Stimulated activated effector memory CD8-positive, alpha-beta T cell treated with anti-CD3 and anti-CD28 coated beads, Interleukin-12 subunit alpha, Interleukin-12 subunit beta, amount 100 ng/mL, for 72 hours (primary cell): ENCODE results near the gene CDC7.
"Not testable (repeated sequence)": the region's sequence is repeated elsewhere in the genome, so short reads cannot be mapped to it uniquely, and the experiment has no call there.

ENCODE experiments used
- ATAC-seq: fragments of 150-1000 bp; cut with Tn5 transposase; 2 replicates; pipeline ENCODE4 v1.10.0; 2021
- DNase-seq, 2 donors: peaks; one replicate each; pipeline ENCODE4 v3.0.0; 2021 to 2022; ENCODE audit warnings: low spot score in 2 of 2
- H3K27ac Mint-ChIP-seq: one replicate; pipeline ENCODE4 v1.8.0; 2022; ENCODE audit warnings: mild to moderate bottlenecking, mixed read lengths
- H3K36me3 Mint-ChIP-seq: one replicate; pipeline ENCODE4 v1.8.0; 2022; ENCODE audit warnings: mild to moderate bottlenecking, mixed read lengths
- H3K4me1 Mint-ChIP-seq: one replicate; pipeline ENCODE4 v1.8.0; 2022; ENCODE audit warnings: mixed read lengths
- H3K4me3 Mint-ChIP-seq: one replicate; pipeline ENCODE4 v1.8.0; 2022; ENCODE audit warnings: mild to moderate bottlenecking, mixed read lengths
- H3K9me3 Mint-ChIP-seq: one replicate; pipeline ENCODE4 v1.8.0; 2022; ENCODE audit warnings: mixed read lengths

The CDC7 gene

DNA sequence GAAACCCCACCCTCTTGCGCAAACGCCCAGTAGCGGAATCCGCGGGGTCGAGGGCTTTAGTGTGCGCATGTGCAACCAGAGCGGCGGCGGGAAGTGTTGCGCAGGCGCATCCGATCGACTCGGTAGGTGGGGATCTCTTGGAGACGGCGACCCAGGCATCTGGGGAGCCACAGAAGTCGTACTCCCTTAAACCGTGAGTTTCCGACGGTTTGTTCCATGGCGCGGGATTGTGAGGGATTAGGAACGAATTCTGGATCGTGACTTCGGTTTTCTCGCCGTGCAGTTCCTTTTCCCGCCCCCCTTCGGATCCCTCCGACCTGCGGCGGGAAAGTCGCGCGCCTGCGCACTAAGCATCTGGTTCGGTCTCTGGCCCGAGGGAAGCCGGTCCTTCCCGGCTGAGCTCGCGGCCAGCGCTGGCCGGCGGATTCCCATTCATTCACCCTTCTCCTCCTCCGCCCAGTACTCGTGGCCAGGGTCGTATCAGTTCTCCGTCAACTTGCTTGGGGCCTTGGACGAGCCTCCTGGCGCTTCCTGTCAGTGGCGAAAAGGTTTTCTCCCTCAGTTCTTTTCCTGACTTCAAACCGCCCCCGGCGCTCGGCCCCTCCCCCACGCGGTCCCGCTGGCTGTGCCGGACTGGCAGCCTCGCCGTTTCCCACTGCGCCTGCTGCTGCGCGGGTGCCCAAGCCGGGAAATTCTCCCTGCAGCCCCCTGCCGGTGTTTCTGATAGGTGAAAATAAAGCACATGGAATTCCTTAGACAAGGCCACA lies at the start of gene CDC7:
Gene CDC7 (plus strand): TSS at position 96 of the 767 bp plus-strand sequence. CDS start 866 bp downstream, outside the sequence.
- peak; percentile 89 for ATAC-seq
- H3K36me3 Mint-ChIP-seq = no peaks in the 10 kb centered on the region
- H3K9me3 Mint-ChIP-seq = no peaks in the 10 kb centered on the region
- H3K27ac Mint-ChIP-seq = no peak within 1 kb of the TSS
- peak; percentile 78 to 96 for DNase-seq
- H3K4me1 Mint-ChIP-seq = peaks cover 15% of the 10 kb centered on the region
- no peak within 1 kb of the TSS for H3K4me3 Mint-ChIP-seq

DNA sequence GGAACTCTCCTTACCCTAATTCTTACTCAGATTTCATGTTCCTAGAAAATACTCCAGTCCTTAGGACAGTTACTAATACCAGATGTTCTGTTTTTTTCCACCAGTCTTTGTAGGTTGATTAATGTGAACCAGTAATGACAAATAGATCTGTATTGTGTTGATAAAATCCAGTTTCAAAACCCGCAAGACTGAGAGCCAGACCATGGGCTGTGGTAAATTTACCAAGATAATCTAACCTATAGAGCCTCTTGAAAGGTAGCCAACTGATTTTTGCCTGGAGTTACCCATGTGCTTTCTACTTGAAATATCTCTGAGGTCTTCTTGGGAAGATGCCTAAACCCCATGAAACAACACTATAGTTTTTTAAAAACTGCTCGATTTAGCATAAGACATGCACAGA lies 46.5 kb upstream of the CDC7 start:
- DNase-seq (no peak), ATAC-seq (no peak)
- no peaks in the 10 kb centered on the region for H3K9me3 Mint-ChIP-seq
- no peak overlapping the region for H3K27ac Mint-ChIP-seq
- no peaks in the 10 kb centered on the region for H3K36me3 Mint-ChIP-seq
- H3K4me3 Mint-ChIP-seq = no peak overlapping the region
- no peaks in the 10 kb centered on the region for H3K4me1 Mint-ChIP-seq

DNA sequence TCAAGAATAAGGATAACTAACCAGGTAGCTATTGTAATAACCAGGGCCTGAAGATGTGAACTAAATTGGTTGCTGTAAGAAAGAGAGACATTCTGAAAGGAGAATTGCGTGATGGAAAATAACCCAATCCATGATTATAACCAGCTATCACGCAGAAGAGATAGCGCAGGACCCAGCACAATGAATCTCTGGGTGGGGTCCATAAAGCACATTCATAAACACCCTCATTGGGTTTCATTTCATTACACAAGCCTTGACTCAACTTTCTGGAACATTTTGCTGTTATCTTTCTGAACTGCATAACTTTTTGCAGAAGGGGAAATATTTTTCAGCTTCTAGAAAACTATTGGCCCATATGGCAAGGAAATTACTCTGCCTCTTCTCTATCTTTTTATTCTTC lies 45.3 kb upstream of the CDC7 start:
- H3K27ac Mint-ChIP-seq = no peak overlapping the region
- no peaks in the 10 kb centered on the region for H3K4me1 Mint-ChIP-seq
- H3K4me3 Mint-ChIP-seq = no peak overlapping the region
- no peaks in the 10 kb centered on the region for H3K9me3 Mint-ChIP-seq
- H3K36me3 Mint-ChIP-seq = no peaks in the 10 kb centered on the region
- DNase-seq = no peak
- no peak for ATAC-seq

DNA sequence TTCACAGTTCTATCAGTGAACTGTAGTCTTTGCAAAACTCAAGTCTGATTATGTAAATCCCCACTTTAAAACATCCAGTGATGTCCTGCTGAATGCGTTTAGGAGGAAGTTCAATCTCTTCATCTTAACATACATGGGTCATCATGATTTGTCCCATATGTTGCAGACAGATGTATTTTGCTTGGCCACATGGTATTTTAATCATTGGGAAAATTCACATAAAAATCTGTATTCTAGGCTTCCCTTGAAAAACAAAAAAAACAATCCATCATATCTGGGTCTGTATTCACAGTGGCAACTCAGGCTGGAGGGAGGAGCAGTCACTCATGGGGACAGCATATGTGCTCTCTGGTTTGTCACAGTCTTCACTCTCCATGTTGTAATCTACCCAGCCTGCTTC lies 44.8 kb upstream of the CDC7 start:
- H3K4me3 Mint-ChIP-seq = no peak overlapping the region
- no peak for ATAC-seq
- H3K4me1 Mint-ChIP-seq = no peaks in the 10 kb centered on the region
- no peak for DNase-seq
- no peaks in the 10 kb centered on the region for H3K36me3 Mint-ChIP-seq
- no peaks in the 10 kb centered on the region for H3K9me3 Mint-ChIP-seq
- no peak overlapping the region for H3K27ac Mint-ChIP-seq

DNA sequence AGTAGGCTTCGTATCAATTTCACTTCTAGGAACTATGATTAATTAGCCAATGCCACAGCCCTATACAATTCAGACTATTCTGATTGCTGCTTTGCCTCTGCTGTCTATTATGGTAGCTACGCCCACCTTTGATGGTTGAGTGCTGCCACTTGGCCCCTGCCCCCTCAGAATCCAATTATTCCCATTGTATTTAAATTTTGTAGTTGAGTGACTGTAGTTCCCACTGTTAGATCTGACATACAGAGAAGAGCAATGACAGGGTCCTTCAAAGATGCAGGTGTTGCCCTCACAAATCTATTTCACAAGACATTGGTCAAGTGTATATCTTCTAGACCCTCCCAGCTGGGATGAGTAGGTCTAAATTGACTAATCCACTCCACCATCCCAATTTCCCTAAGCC lies 35.3 kb upstream of the CDC7 start:
- not testable (repeated sequence) for H3K4me1 Mint-ChIP-seq, DNase-seq, H3K27ac Mint-ChIP-seq, ATAC-seq, H3K4me3 Mint-ChIP-seq, H3K36me3 Mint-ChIP-seq
- peaks cover 14% of the 10 kb centered on the region for H3K9me3 Mint-ChIP-seq

GRCh38 chr1:91476533-91477217 lies 24.0 kb upstream of the CDC7 start:
- ATAC-seq (no peak), DNase-seq (no peak)
- H3K4me3 Mint-ChIP-seq = no peak overlapping the region
- no peaks in the 10 kb centered on the region for H3K9me3 Mint-ChIP-seq
- no peaks in the 10 kb centered on the region for H3K4me1 Mint-ChIP-seq
- no peak overlapping the region for H3K27ac Mint-ChIP-seq
- no peaks in the 10 kb centered on the region for H3K36me3 Mint-ChIP-seq

DNA sequence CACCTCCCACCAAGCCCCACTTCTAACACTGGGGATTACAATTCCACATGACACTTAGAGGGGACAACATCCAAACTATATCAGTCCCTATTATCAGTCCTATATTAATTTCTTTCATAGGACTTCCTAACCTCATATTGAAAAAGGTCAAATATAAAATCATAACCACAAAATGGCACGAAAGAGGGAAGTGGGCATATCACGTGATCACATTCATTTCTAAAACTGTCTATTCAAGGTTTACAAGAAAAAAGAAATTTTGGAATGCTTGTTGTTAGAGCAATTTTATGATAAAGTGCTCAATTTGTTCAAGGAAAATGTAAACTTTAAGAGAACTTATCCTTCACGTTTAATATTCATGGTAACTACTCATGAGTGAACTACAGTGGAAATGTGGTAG lies 13.2 kb upstream of the CDC7 start:
- no peak for ATAC-seq
- H3K9me3 Mint-ChIP-seq = peaks cover 9% of the 10 kb centered on the region
- no peak overlapping the region for H3K4me3 Mint-ChIP-seq
- peaks cover 6% of the 10 kb centered on the region for H3K4me1 Mint-ChIP-seq
- no peak overlapping the region for H3K27ac Mint-ChIP-seq
- no peaks in the 10 kb centered on the region for H3K36me3 Mint-ChIP-seq
- no peak for DNase-seq

- DNase-seq (no peak), ATAC-seq (no peak)
- no peaks in the 10 kb centered on the region for H3K36me3 Mint-ChIP-seq
- H3K4me3 Mint-ChIP-seq = no peak overlapping the region
- H3K27ac Mint-ChIP-seq = no peak overlapping the region
- H3K4me1 Mint-ChIP-seq = peaks cover 6% of the 10 kb centered on the region
- no peaks in the 10 kb centered on the region for H3K9me3 Mint-ChIP-seq
Measured at GRCh38 chr1:91490501-91490900, 10.2 kb upstream of the CDC7 start.

DNA sequence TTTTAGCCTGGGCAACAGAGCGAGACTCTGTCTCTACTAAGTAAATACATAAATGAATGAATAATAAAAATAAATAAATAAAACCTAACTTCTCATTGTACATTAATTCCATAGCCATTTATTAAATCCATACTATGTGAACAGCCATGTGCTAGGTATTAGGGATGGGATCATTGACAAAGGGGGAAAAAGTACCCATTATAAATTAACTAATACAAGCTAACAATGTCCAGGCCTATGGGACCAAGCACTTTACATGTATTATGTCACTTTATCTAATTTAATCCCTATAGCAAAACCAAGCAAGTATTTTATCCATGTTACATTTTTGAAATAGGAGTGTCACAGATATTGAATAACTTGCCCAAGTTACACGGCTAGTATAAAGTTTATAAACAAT lies 2.6 kb upstream of the CDC7 start:
- Mint-ChIP-seq H3K27ac (no peak overlapping the region), H3K4me1 (peaks cover 8% of the 10 kb centered on the region), H3K36me3 (no peaks in the 10 kb centered on the region), H3K9me3 (no peaks in the 10 kb centered on the region), H3K4me3 (no peak overlapping the region)
- ATAC-seq (no peak), DNase-seq (no peak)

- ATAC-seq (no peak), DNase-seq (no peak)
- Mint-ChIP-seq H3K4me3 (no peak overlapping the region), H3K4me1 (peaks cover 8% of the 10 kb centered on the region), H3K9me3 (no peaks in the 10 kb centered on the region), H3K27ac (no peak overlapping the region), H3K36me3 (no peaks in the 10 kb centered on the region)
Measured at GRCh38 chr1:91498498-91499245, 2.0 kb upstream of the CDC7 start.

DNA sequence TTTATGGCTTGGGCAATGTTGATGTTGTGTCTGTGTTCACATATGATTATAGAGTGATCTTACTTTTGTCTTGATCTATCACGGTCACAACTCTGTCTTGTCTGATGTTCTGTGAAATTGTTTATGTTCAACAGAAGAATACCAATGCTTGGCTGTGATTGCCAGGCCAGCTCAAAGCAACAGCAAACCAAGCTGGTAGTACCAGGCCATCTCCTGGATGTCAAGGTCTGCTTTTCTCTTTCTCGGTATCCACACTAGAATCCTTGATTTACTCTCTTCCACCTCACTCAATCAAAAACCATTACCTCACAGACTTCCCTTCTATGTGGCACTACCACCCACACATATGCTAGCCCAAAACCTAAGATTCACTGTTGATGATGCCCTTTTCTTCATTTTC lies 1.3 kb upstream of the CDC7 start:
- Mint-ChIP-seq H3K27ac (no peak overlapping the region), H3K4me3 (no peak overlapping the region), H3K4me1 (peaks cover 8% of the 10 kb centered on the region), H3K36me3 (no peaks in the 10 kb centered on the region), H3K9me3 (no peaks in the 10 kb centered on the region)
- DNase-seq (no peak), ATAC-seq (no peak)

DNA sequence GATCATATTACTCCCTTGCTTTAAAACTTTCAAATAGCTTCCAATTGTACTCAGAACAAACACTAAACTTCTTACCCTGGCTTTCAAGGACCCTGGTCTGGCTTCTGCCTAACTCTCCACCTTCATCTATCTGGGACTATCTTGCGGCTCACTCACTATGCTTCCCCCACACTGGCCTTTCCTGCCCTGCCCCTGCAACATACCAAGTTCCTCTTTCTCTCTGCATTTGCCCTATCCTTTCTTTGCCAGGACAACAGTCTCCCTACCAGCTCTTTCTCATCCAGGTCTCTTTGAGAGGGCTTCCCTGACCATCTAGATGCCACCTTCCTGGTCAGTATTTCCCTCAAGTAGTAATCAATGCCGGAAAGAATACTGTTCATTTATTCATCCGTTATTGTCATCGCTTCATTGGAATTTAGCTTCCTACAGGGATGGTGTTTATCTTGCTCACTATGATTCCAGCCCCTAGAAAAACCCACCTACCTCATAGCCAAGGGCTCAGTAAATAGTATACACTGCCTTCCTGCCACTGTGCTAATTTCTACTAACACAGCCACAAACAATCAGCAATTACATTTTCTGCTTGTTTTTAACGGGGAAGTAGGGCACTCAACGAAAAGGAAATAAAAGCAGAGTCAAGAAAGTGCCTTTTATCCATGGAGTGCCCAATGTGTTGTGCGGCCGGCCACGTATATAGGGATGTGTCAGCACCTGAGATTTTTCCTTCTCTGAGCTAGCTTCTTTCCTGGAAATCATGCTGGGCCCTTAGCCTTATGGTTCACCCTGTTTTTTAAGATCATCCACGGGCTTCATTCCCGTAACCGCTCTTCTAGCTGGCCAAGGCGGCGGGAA lies 521 bp upstream of the CDC7 start:
- Mint-ChIP-seq H3K4me1 (peaks cover 15% of the 10 kb centered on the region), H3K27ac (no peak overlapping the region), H3K9me3 (no peaks in the 10 kb centered on the region), H3K4me3 (no peak overlapping the region), H3K36me3 (no peaks in the 10 kb centered on the region)
- DNase-seq (no peak), ATAC-seq (peak; percentile 54)

DNA sequence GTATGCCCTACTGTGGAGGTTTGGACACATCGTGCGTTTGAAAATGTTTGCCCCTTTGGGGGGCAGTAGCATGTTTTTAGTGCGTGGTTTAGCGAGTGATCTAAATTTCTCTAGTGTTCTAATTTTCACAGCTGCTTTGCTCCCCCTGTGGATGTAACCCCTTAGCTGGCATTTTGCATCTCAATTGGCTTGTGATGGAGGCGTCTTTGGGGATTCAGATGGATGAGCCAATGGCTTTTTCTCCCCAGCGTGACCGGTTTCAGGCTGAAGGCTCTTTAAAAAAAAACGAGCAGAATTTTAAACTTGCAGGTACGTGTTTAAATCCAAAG lies 836 bp downstream of the CDC7 start:
- DNase-seq = no peak

GRCh38 chr1:91501971-91502671 lies 1.5 kb downstream of the CDC7 start:
- Mint-ChIP-seq H3K36me3 (no peaks in the 10 kb centered on the region), H3K9me3 (no peaks in the 10 kb centered on the region), H3K4me1 (peaks cover 15% of the 10 kb centered on the region), H3K4me3 (no peak overlapping the region), H3K27ac (no peak overlapping the region)
- ATAC-seq (no peak), DNase-seq (no peak)

More for the DNA sequence above, 836 bp downstream of the CDC7 start:
- H3K4me1 Mint-ChIP-seq = peaks cover 15% of the 10 kb centered on the region
- peak; percentile 19 for ATAC-seq
- H3K36me3 Mint-ChIP-seq = no peaks in the 10 kb centered on the region
- no peak overlapping the region for H3K4me3 Mint-ChIP-seq
- H3K9me3 Mint-ChIP-seq = no peaks in the 10 kb centered on the region
- H3K27ac Mint-ChIP-seq = no peak overlapping the region
